B cell (primary cell): ENCODE data around the gene BBS1. TPM values are rescaled to one million over a fixed set of nuclear protein-coding genes. Genes with fewer than 3 reads are reported as not detected.

Experiments
- ATAC-seq: fragments of 200-7000 bp; cut with Tn5 transposase; one replicate; pipeline ENCODE4 v1.10.0; 2021; ENCODE audit warnings: low read depth, mild to moderate bottlenecking, moderate number of reproducible peaks, moderate library complexity
- CTCF ChIA-PET: fragments of 350-600 bp; sonication (Branson Sonifier 250); formaldehyde crosslinking; loops from one replicate; lab custom pipeline; 2021; ENCODE audit warnings: antibody characterized with exemption, inconsistent platforms; lab: Charles Lee
- POLR2A ChIA-PET: fragments of 350-600 bp; sonication (Branson Sonifier 250); formaldehyde crosslinking; loops from one replicate; lab custom pipeline; 2021; ENCODE audit warnings: antibody characterized with exemption; lab: Charles Lee
- DNase-seq: peaks from one replicate; pipeline ENCODE4 v3.0.0; 2013
- H2AFZ ChIP-seq: 2 replicates; pipeline ENCODE4 v1.6.1; 2012; ENCODE audit warnings: mild to moderate bottlenecking, low read depth, low read length; ENCODE audit not compliant: insufficient read depth, poor library complexity, severe bottlenecking
- H3K27ac ChIP-seq, 2 donors: 1 replicate in 1 of 2; 2 replicates in 1 of 2; pipeline ENCODE4 v1.5.1; 2012 to 2013; ENCODE audit warnings: low read length in 2 of 2, mild to moderate bottlenecking in 2 of 2, moderate library complexity in 1 of 2
- H3K27me3 ChIP-seq, 4 experiments: fragments of 200-600 bp in 1 of 4; sonication (generic) in 1 of 4; replicated peaks in 1 of 4; 1 replicate in 2 of 4; 2 replicates in 2 of 4; pipeline versions ENCODE4 v1.6.1 to v1.7.0; 2013 to 2016; ENCODE audit warnings: low read length in 3 of 4, mild to moderate bottlenecking in 2 of 4, mixed read lengths in 1 of 4, moderate library complexity in 1 of 4; ENCODE audit not compliant: insufficient read depth in 4 of 4, control insufficient read depth in 3 of 4; ENCODE audit errors: control extremely low read depth in 1 of 4
- H3K36me3 ChIP-seq, 2 experiments: replicated peaks in 1 of 2; 1 replicate in 1 of 2; 2 replicates in 1 of 2; pipeline versions ENCODE4 v1.6.1 to v1.7.1; 2013; ENCODE audit warnings: low read length in 1 of 2; ENCODE audit not compliant: insufficient read depth in 2 of 2, control insufficient read depth in 1 of 2; ENCODE audit errors: control extremely low read depth in 1 of 2, extremely low read depth in 1 of 2
- H3K4me1 ChIP-seq, 2 donors: fragments of 200-600 bp in 1 of 2; sonication (generic) in 1 of 2; 1 replicate in 1 of 2; 2 replicates in 1 of 2; pipeline versions ENCODE4 v1.5.1 to v1.6.1; 2013 to 2017; ENCODE audit warnings: low read length in 2 of 2; ENCODE audit not compliant: control insufficient read depth in 2 of 2, insufficient read depth in 2 of 2
- H3K4me2 ChIP-seq: replicated peaks from 2 replicates; pipeline ENCODE3; 2012; ENCODE audit warnings: mild to moderate bottlenecking, low read depth, low read length; ENCODE audit not compliant: poor library complexity, severe bottlenecking
- H3K4me3 ChIP-seq, 5 experiments: fragments of 200-600 bp in 1 of 5; sonication (generic) in 1 of 5; 1 replicate in 3 of 5; 2 replicates in 2 of 5; pipeline versions ENCODE4 v1.5.1 to v1.7.0; 2011 to 2016; ENCODE audit warnings: low read length in 4 of 5, mild to moderate bottlenecking in 4 of 5, low read depth in 2 of 5, control low read depth in 1 of 5, moderate library complexity in 1 of 5; ENCODE audit not compliant: insufficient read depth in 1 of 5; ENCODE audit errors: control extremely low read depth in 1 of 5, extremely low read depth in 1 of 5
- H3K79me2 ChIP-seq: fragments of 200-600 bp; sonication (generic); one replicate; pipeline ENCODE4 v1.6.0; 2016; ENCODE audit warnings: low read length; ENCODE audit not compliant: control insufficient read depth, insufficient read depth
- H3K9ac ChIP-seq: fragments of 200-600 bp; sonication (generic); 2 replicates; pipeline ENCODE4 v1.6.1; 2017; ENCODE audit warnings: mild to moderate bottlenecking, low read length, moderate library complexity
- H3K9me3 ChIP-seq, 3 donors: one replicate each; pipeline versions ENCODE4 v1.6.1 to v1.7.1; 2013; ENCODE audit warnings: low read length in 2 of 3; ENCODE audit not compliant: control insufficient read depth in 2 of 3, insufficient read depth in 1 of 3; ENCODE audit errors: control extremely low read depth in 1 of 3
- H4K20me1 ChIP-seq: 2 replicates; pipeline ENCODE4 v1.6.0; 2012; ENCODE audit warnings: mild to moderate bottlenecking, low read length; ENCODE audit not compliant: insufficient read depth, control insufficient read depth, poor library complexity, severe bottlenecking
- H3K27ac Mint-ChIP-seq: one replicate; pipeline ENCODE4 v1.8.0; 2021; ENCODE audit warnings: mixed read lengths
- H3K27me3 Mint-ChIP-seq: one replicate; pipeline ENCODE4 v1.8.0; 2021; ENCODE audit warnings: mixed read lengths
- H3K4me1 Mint-ChIP-seq: one replicate; pipeline ENCODE4 v1.8.0; 2021; ENCODE audit warnings: mixed read lengths
- H3K4me3 Mint-ChIP-seq: one replicate; pipeline ENCODE4 v1.8.0; 2021; ENCODE audit warnings: mixed read lengths
- H3K9me3 Mint-ChIP-seq: one replicate; pipeline ENCODE4 v1.8.0; 2022; ENCODE audit warnings: mixed read lengths; ENCODE audit not compliant: insufficient read depth
- EZH2 ChIP-seq: IDR thresholded peaks from 2 replicates; pipeline ENCODE4 v1.6.1; 2012; ENCODE audit warnings: borderline replicate concordance, low read depth, mild to moderate bottlenecking, moderate library complexity, low read length; ENCODE audit not compliant: insufficient read depth, poor library complexity, severe bottlenecking
- WGBS: methylation state at CpG from one replicate; pipeline ENCODE4 v1.1.5; 2013; ENCODE audit warnings: missing lambda C conversion rate; ENCODE audit not compliant: insufficient coverage; 5-methylcytosine and 5-hydroxymethylcytosine counted together
- intact Hi-C: fragments of 100-400 bp; cut with micrococcal nuclease; formaldehyde crosslinking; loops from one replicate; pipeline ENCODE4 v1.10.0; 2022
- polyA plus RNA-seq: library from polyadenylated mRNA; depleted of rRNA; stranded (reverse); fragments of >200 nt; gene quantifications from 2 replicates; pipeline ENCODE4 v1.2.3, GENCODE V29; 2012
- total RNA-seq, 2 donors: library from RNA; stranded (reverse); fragments of 120-200 nt in 1 of 2; gene quantifications; 1 replicate in 1 of 2; 2 replicates in 1 of 2; pipeline versions ENCODE4 v1.2.3 to v1.2.4, GENCODE V29; 2013 to 2022
- TF ChIP-seq, protein P1 (sequence below): fragments of 200-600 bp; IDR thresholded peaks from one replicate; pipeline ENCODE4 v1.8.0; 2022; ENCODE audit warnings: antibody characterized with exemption, mild to moderate bottlenecking

BBS1 gene
- total and polyA plus RNA-seq, 2 donors (not counting 1 experiment from before 2014, with no cell fraction given) = 20.4 to 52.5 TPM

DNA sequence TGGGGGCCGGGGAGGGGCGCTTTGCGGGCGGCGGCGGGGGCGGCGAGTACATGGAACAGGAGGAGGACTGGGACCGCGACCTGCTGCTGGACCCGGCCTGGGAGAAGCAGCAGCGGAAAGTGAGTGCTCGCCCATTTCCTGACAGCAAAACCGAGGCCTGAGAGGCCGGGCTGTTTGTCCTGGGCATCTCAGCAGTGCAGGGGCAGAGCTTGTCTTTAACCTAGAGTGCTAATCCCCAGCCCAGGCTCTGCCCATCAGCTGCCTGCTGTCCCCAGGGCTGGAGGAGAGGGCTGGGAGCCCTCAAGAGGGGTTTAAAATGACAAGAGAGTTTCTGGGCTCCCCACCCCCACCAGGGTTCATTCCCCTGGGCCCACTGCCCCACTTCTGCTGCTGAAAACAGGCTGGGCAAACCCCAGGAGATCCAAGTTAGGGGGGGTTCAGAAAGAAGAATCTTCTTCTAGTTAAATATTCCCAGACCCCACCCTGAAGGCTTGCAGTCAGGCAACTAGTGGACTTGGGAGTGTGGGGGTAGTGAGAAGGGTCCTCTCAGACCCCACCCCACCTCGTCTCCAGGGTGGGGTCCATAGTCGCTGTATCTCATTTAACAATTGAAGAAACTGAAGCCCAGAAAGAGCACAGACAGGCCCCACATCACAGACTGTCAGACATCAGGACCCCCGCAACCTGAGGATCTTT, 36.7 kb downstream of the BBS1 start:
- H3K4me1 Mint-ChIP-seq = peaks cover 35% of the 10 kb centered on the region
- no peak for TF ChIP-seq EZH2
- TF ChIP-seq, protein P1, sequence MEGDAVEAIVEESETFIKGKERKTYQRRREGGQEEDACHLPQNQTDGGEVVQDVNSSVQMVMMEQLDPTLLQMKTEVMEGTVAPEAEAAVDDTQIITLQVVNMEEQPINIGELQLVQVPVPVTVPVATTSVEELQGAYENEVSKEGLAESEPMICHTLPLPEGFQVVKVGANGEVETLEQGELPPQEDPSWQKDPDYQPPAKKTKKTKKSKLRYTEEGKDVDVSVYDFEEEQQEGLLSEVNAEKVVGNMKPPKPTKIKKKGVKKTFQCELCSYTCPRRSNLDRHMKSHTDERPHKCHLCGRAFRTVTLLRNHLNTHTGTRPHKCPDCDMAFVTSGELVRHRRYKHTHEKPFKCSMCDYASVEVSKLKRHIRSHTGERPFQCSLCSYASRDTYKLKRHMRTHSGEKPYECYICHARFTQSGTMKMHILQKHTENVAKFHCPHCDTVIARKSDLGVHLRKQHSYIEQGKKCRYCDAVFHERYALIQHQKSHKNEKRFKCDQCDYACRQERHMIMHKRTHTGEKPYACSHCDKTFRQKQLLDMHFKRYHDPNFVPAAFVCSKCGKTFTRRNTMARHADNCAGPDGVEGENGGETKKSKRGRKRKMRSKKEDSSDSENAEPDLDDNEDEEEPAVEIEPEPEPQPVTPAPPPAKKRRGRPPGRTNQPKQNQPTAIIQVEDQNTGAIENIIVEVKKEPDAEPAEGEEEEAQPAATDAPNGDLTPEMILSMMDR = no peak
- Histone ChIP-seq H4K20me1 (no peaks in the 10 kb centered on the region), H3K9me3 (no peaks in the 10 kb centered on the region), H3K27ac (no peak overlapping the region), H3K4me2 (peak overlapping the region; percentile 100), H3K36me3 (peaks cover 0 to 8% of the 10 kb centered on the region in 2 experiments), H3K4me3 (peak overlapping the region in 4 of 5 experiments; percentile 77 to 89 (median 84)), H3K9ac (peak overlapping the region; percentile 96), H2AFZ (peak overlapping the region; percentile 83), H3K79me2 (peaks cover 10% of the 10 kb centered on the region), H3K4me1 (peaks cover 26 to 34% of the 10 kb centered on the region in 2 donors), H3K27me3 (no peaks in the 10 kb centered on the region)
- ATAC-seq = no peak
- peak; percentile 30 for DNase-seq
- peak overlapping the region; percentile 87 for H3K4me3 Mint-ChIP-seq
- no peak overlapping the region for H3K27ac Mint-ChIP-seq
- no peaks in the 10 kb centered on the region for H3K9me3 Mint-ChIP-seq
- ChIA-PET CTCF (interaction anchor here (1.0 to 6.4 kb wide), 4 partner anchors 13 to 161 kb away, joined by 3 to 58 read pairs (median 4); partner anchors contain the start of gene RBM4B), POLR2A (interaction anchor here (0.5 kb wide), 1 partner anchor 64 kb away, joined by 4 read pairs; no protein-coding TSS in a partner anchor)
- 35% methylated on average over 15 of the region's 18 CpGs for WGBS
- intact Hi-C loops = loop anchor here (1.0 to 2.0 kb wide), 6 partner anchors 37 to 296 kb away; partner anchors contain the start of genes BBS1, CCDC87, CCS and DPP3
- no peaks in the 10 kb centered on the region for H3K27me3 Mint-ChIP-seq

DNA sequence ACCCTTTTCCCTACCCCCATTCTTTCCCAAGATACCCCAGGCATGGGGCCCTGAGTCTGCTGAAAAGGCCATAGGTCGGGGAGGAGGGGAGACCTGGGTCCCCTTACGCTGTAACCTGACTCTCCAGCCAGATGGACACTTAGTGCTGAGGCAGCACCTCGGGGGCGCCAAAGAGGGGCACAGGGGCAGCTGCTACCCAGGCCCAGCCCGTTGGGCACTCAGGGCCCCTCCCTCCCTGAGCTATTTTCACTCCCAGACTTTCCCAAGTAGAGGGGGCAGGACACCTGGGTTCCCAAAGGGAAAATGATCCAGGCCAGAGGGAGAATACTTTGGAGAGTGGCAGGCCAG, 37.2 kb downstream of the BBS1 start:
- H3K9me3 ChIP-seq = no peaks in the 10 kb centered on the region
- H3K4me2 ChIP-seq = no peak overlapping the region
- DNase-seq = no peak
- no peak overlapping the region for H3K4me3 ChIP-seq
- 100% methylated on average over 1 of the region's 5 CpGs for WGBS
- no peaks in the 10 kb centered on the region for H3K27me3 ChIP-seq
- Mint-ChIP-seq H3K4me3 (peak overlapping the region; percentile 26), H3K4me1 (peaks cover 30% of the 10 kb centered on the region), H3K27ac (peak overlapping the region; percentile 20), H3K9me3 (no peaks in the 10 kb centered on the region), H3K27me3 (no peaks in the 10 kb centered on the region)
- H3K36me3 ChIP-seq = peaks cover 0 to 3% of the 10 kb centered on the region in 2 experiments
- peaks cover 10% of the 10 kb centered on the region for H3K79me2 ChIP-seq
- ChIA-PET CTCF (interaction anchor here (6.4 kb wide), 1 partner anchor 131 kb away, joined by 58 read pairs; the partner anchor contains the start of gene RBM4B), POLR2A (interaction anchor here (0.5 kb wide), 1 partner anchor 64 kb away, joined by 4 read pairs; no protein-coding TSS in a partner anchor)
- intact Hi-C loops = loop anchor here (2.0 kb wide), 3 partner anchors 67 to 295 kb away; partner anchors contain the start of genes DPP3, RBM14 and RCE1
- no peak overlapping the region for H2AFZ ChIP-seq
- H4K20me1 ChIP-seq = no peaks in the 10 kb centered on the region
- peaks cover 26 to 34% of the 10 kb centered on the region in 2 donors for H3K4me1 ChIP-seq
- ATAC-seq = no peak
- no peak overlapping the region for H3K27ac ChIP-seq
- TF ChIP-seq, protein P1 = no peak
- TF ChIP-seq EZH2 = no peak
- H3K9ac ChIP-seq = no peak overlapping the region
